HCT116 (cell line): ENCODE measurements around the gene UNC45A. TPM values are rescaled to one million over a fixed set of nuclear protein-coding genes. Genes with fewer than 3 reads are reported as not detected.
A peak's percentile ranks its signal among the peaks of the same experiment; 100 is the strongest.

Source experiments
- ATAC-seq: fragments of 200-7000 bp; cut with Tn5 transposase; 2 replicates; pipeline ENCODE4 v1.9.1; 2020; ENCODE audit warnings: mild to moderate bottlenecking, moderate library complexity
- BruUV-seq: library from RNA; stranded (reverse); fragments of 400-500 nt; replicated peaks from 2 replicates; lab custom pipeline; 2021; lab: Mats Ljungman, UMichigan
- CTCF ChIA-PET: fragments of 300-600 bp; sonication (Branson Sonifier 250); formaldehyde crosslinking; loops from one replicate; lab custom pipeline; 2021; ENCODE audit warnings: antibody characterized with exemption; lab: Charles Lee
- POLR2A ChIA-PET: fragments of 300-600, 350-600 bp; sonication (Branson Sonifier 250); formaldehyde crosslinking; loops from one replicate; lab custom pipeline; 2021; ENCODE audit warnings: antibody characterized with exemption; lab: Charles Lee
- RAD21 ChIA-PET, 2 experiments: fragments of 300-600 bp; sonication (Branson Sonifier 250); formaldehyde crosslinking; loops; one replicate each; lab custom pipeline; 2023; ENCODE audit warnings: low total read pairs in 2 of 2; ENCODE audit not compliant: uncharacterized antibody in 2 of 2, unreplicated experiment in 2 of 2, low non-redundant PET in 1 of 2; lab: Charles Lee
- DNase-seq: peaks from one replicate; pipeline ENCODE4 v3.0.0-alpha.2; 2010; ENCODE audit warnings: low read depth, low spot score
- H2AFZ ChIP-seq: fragments of 200-600 bp; shearing (Covaris generic), sonication (generic); 2 replicates; pipeline ENCODE4 v1.6.1; 2017; ENCODE audit warnings: low read depth, mixed run types, mixed read lengths, antibody characterized with exemption, low read length; ENCODE audit not compliant: poor library complexity, severe bottlenecking
- H3K27ac ChIP-seq: 2 replicates; pipeline ENCODE4 v1.5.1; 2012; ENCODE audit warnings: low read depth, low read length
- H3K27me3 ChIP-seq: fragments of 200-600 bp; sonication (generic); 2 replicates; pipeline ENCODE4 v1.6.1; 2016; ENCODE audit warnings: mixed run types, low read length, mixed read lengths; ENCODE audit not compliant: insufficient read depth
- H3K36me3 ChIP-seq, 2 experiments: fragments of 200-500 bp in 1 of 2; fragments of 200-600 bp in 1 of 2; sonication (Bioruptor generic) in 1 of 2; sonication (generic) in 1 of 2; 2 replicates each; pipeline versions ENCODE4 v1.5.1 to v1.6.1; 2014 to 2016; ENCODE audit warnings: low read length in 2 of 2, inconsistent platforms in 1 of 2, mixed read lengths in 1 of 2, mixed run types in 1 of 2; ENCODE audit not compliant: insufficient read depth in 2 of 2, control insufficient read depth in 1 of 2
- H3K4me1 ChIP-seq, 2 experiments: fragments of 200-600 bp in 1 of 2; sonication (generic) in 1 of 2; 2 replicates each; pipeline versions ENCODE4 v1.5.1 to v1.6.1; 2012 to 2017; ENCODE audit warnings: low read length in 2 of 2, inconsistent platforms in 1 of 2, mild to moderate bottlenecking in 1 of 2, mixed read lengths in 1 of 2, mixed run types in 1 of 2, moderate library complexity in 1 of 2; ENCODE audit not compliant: insufficient read depth in 2 of 2, control insufficient read depth in 1 of 2
- H3K4me2 ChIP-seq: fragments of 200-600 bp; sonication (generic); 2 replicates; pipeline ENCODE4 v1.6.1; 2017; ENCODE audit warnings: mixed run types, low read length, mixed read lengths
- H3K4me3 ChIP-seq, 2 experiments: fragments of 200-600 bp in 1 of 2; sonication (generic) in 1 of 2; replicated peaks in 1 of 2; 2 replicates each; pipeline ENCODE4 v1.5.1; 2011 to 2016; ENCODE audit warnings: low read length in 2 of 2, control low read depth in 1 of 2, low read depth in 1 of 2, mild to moderate bottlenecking in 1 of 2, mixed read lengths in 1 of 2, mixed run types in 1 of 2
- H3K79me2 ChIP-seq: fragments of 200-600 bp; sonication (generic); 2 replicates; pipeline ENCODE4 v1.6.1; 2017; ENCODE audit warnings: mild to moderate bottlenecking, mixed run types, low read length, moderate library complexity, mixed read lengths; ENCODE audit not compliant: insufficient read depth
- H3K9ac ChIP-seq: fragments of 200-600 bp; sonication (generic); 2 replicates; pipeline ENCODE4 v1.6.1; 2016; ENCODE audit warnings: low read length, mixed read lengths
- H3K9me2 ChIP-seq: fragments of 200-600 bp; sonication (generic), shearing (Covaris generic); 2 replicates; pipeline ENCODE4 v1.6.1; 2017; ENCODE audit warnings: mixed run types, mild to moderate bottlenecking, moderate library complexity; ENCODE audit not compliant: insufficient read depth
- H3K9me3 ChIP-seq, 2 experiments: fragments of 200-500 bp in 1 of 2; fragments of 200-600 bp in 1 of 2; sonication (Bioruptor generic) in 1 of 2; sonication (generic) in 1 of 2; 2 replicates each; pipeline ENCODE4 v1.6.1; 2014 to 2017; ENCODE audit warnings: low read length in 2 of 2, mixed read lengths in 2 of 2, inconsistent platforms in 1 of 2, low read depth in 1 of 2, mild to moderate bottlenecking in 1 of 2, mixed run types in 1 of 2, moderate library complexity in 1 of 2; ENCODE audit not compliant: control insufficient read depth in 1 of 2, insufficient read depth in 1 of 2
- H4K20me1 ChIP-seq: fragments of 200-600 bp; sonication (generic), shearing (Covaris generic); 2 replicates; pipeline ENCODE4 v1.6.1; 2017; ENCODE audit warnings: mixed run types, mild to moderate bottlenecking, moderate library complexity; ENCODE audit not compliant: insufficient read depth
- JUND ChIP-seq: IDR thresholded peaks from 2 replicates; pipeline ENCODE4 v1.6.1; 2012
- MAX ChIP-seq: IDR thresholded peaks from 2 replicates; pipeline ENCODE4 v1.6.1; 2012
- SIN3A ChIP-seq: IDR thresholded peaks from 2 replicates; pipeline ENCODE4 v1.6.1; 2012; ENCODE audit warnings: low read depth
- ZNF274 ChIP-seq: fragments of 200-500 bp; sonication (Bioruptor generic); IDR thresholded peaks from 2 replicates; pipeline ENCODE4 v1.6.1; 2014; ENCODE audit warnings: mild to moderate bottlenecking, low read depth, low read length, inconsistent platforms
- intact Hi-C: fragments of 100-400 bp; cut with micrococcal nuclease; formaldehyde crosslinking; loops from 2 replicates; pipeline ENCODE4 v1.10.0; 2022
- total RNA-seq: library from RNA; stranded (reverse); gene quantifications from one replicate; pipeline ENCODE4 v1.2.1, GENCODE V29; 2021; ENCODE audit not compliant: unreplicated experiment

UNC45A gene
- total RNA-seq, 1 experiment from 2014 or later: 95.4 TPM

- POLR2A ChIA-PET: interaction anchor here (0.8 to 2.3 kb wide), 6 partner anchors 9 to 79 kb away, joined by 3 to 21 read pairs (median 4); partner anchors contain the start of genes HDDC3 and UNC45A
- CTCF ChIA-PET: interaction anchor here (0.8 to 4.0 kb wide), 4 partner anchors 21 to 315 kb away, joined by 3 to 35 read pairs (median 6); partner anchors contain the start of genes HDDC3 and UNC45A
- DNase-seq (no peak), ATAC-seq (no peak)
- TF ChIP-seq JUND (no peak), MAX (no peak), ZNF274 (no peak), SIN3A (no peak)
- intact Hi-C loops: loop anchor here (1.0 to 2.0 kb wide), 3 partner anchors 19 to 79 kb away; partner anchors contain the start of genes PRC1 and UNC45A
- peak overlapping the region; percentile 71 to 75 for H3K4me3 ChIP-seq
- peaks cover 12 to 18% of the 10 kb centered on the region in 2 experiments; a peak in 3 of 4 replicates for H3K36me3 ChIP-seq
- no peaks in the 10 kb centered on the region for H3K9me2 ChIP-seq
- BruUV-seq: no TSS peak
- RAD21 ChIA-PET: interaction anchor here (1.0 to 1.6 kb wide), 4 partner anchors 19 to 96 kb away, joined by 3 to 10 read pairs (median 6); partner anchors contain the start of gene UNC45A (in 2 of the 2)
- H3K9ac ChIP-seq: peak overlapping the region; percentile 97
- peak overlapping the region; percentile 97 for H3K27ac ChIP-seq
- H3K79me2 ChIP-seq: peaks cover 21% of the 10 kb centered on the region
- H3K4me2 ChIP-seq: peak overlapping the region; percentile 93
- no peaks in the 10 kb centered on the region for H4K20me1 ChIP-seq
- no peaks in the 10 kb centered on the region for H3K27me3 ChIP-seq
- H3K9me3 ChIP-seq: no peaks in the 10 kb centered on the region
- H3K4me1 ChIP-seq: peaks cover 11 to 30% of the 10 kb centered on the region in 2 experiments
- no peak overlapping the region for H2AFZ ChIP-seq
Measured at GRCh38 chr15:90953947-90954711, 19.0 kb downstream of the UNC45A start.
